HG03135 (cell line): Measurements from ENCODE around the gene TMEM30A.

Experiments used
- ATAC-seq: cut with Tn5 transposase; IDR thresholded peaks from one replicate; pipeline ENCODE4 v1.9.1; 2021; ENCODE audit warnings: mild to moderate bottlenecking, moderate library complexity; ENCODE audit not compliant: unreplicated experiment

TMEM30A gene

GRCh38 chr6:75292555-75292954, 8.0 kb upstream of the TMEM30A start:
- no peak for ATAC-seq

- ATAC-seq: no peak
These were observed 7.2 kb upstream of the TMEM30A start for GRCh38 chr6:75291744-75292143.

GRCh38 chr6:75291331-75291730, 6.7 kb upstream of the TMEM30A start:
- ATAC-seq: no peak

GRCh38 chr6:75290136-75290945, 5.7 kb upstream of the TMEM30A start:
- no peak for ATAC-seq

- ATAC-seq: no peak
These were observed 3.4 kb upstream of the TMEM30A start for GRCh38 chr6:75288023-75288422.

GRCh38 chr6:75287424-75287823, 2.8 kb upstream of the TMEM30A start:
- no peak for ATAC-seq

GRCh38 chr6:75286955-75287354, 2.4 kb upstream of the TMEM30A start:
- no peak for ATAC-seq

- ATAC-seq: peak; percentile 6
These were observed 669 bp upstream of the TMEM30A start for GRCh38 chr6:75285283-75285639.

GRCh38 chr6:75283907-75284631, 523 bp downstream of the TMEM30A start:
- peak; percentile 27 for ATAC-seq

GRCh38 chr6:75282706-75283105, 1.9 kb downstream of the TMEM30A start:
- ATAC-seq: no peak

- no peak for ATAC-seq
These were observed 2.9 kb downstream of the TMEM30A start for GRCh38 chr6:75281653-75282052.

GRCh38 chr6:75280131-75280855, 4.3 kb downstream of the TMEM30A start:
- ATAC-seq: no peak

GRCh38 chr6:75279418-75279817, 5.2 kb downstream of the TMEM30A start:
- ATAC-seq: no peak

- ATAC-seq: no peak
These were observed 6.0 kb downstream of the TMEM30A start for GRCh38 chr6:75278474-75279077.

GRCh38 chr6:75275067-75275466, 9.5 kb downstream of the TMEM30A start:
- no peak for ATAC-seq

- ATAC-seq: no peak
These were observed 11.6 kb downstream of the TMEM30A start for GRCh38 chr6:75273009-75273408.

GRCh38 chr6:75272145-75272840, 12.3 kb downstream of the TMEM30A start:
- no peak for ATAC-seq

- ATAC-seq: no peak
These were observed 15.6 kb downstream of the TMEM30A start for GRCh38 chr6:75268988-75269354.

- no peak for ATAC-seq
These were observed 16.2 kb downstream of the TMEM30A start for GRCh38 chr6:75268121-75268987.

- no peak for ATAC-seq
These were observed 17.1 kb downstream of the TMEM30A start for GRCh38 chr6:75267461-75267860.
